Astrocyte (in vitro differentiated cells and primary cell): Measurements from ENCODE around the gene GPR62.

Source experiments
- CTCF ChIP-seq: IDR thresholded peaks from 2 replicates; pipeline ENCODE4 v1.5.1; 2011; ENCODE audit warnings: low read depth, mild to moderate bottlenecking, inconsistent platforms, low read length, moderate library complexity; ENCODE audit not compliant: insufficient read depth
- EZH2 ChIP-seq: IDR thresholded peaks from 2 replicates; pipeline ENCODE4 v1.6.1; 2012; ENCODE audit warnings: mild to moderate bottlenecking, low read length, inconsistent platforms; ENCODE audit not compliant: insufficient read depth

GRCh38 chr3:51934991-51935885, 19.9 kb upstream of the GPR62 start:
- TF ChIP-seq EZH2 (no peak), CTCF (no peak)
